Tibial nerve (tissue), 3 donors: Measurements from ENCODE around the gene ALK.

Source experiments
- CTCF ChIP-seq, 5 experiments: fragments of 200-600 bp in 3 of 5; fragments of 450-650 bp in 2 of 5; sonication (generic) in 3 of 5; IDR thresholded peaks; one replicate each; pipeline ENCODE4 v1.5.1; 2016 to 2019; ENCODE audit warnings: antibody characterized with exemption in 5 of 5, mild to moderate bottlenecking in 3 of 5, moderate library complexity in 2 of 5
- POLR2A ChIP-seq, 2 donors: fragments of 450-650 bp; IDR thresholded peaks; one replicate each; pipeline ENCODE4 v1.6.1; 2017; ENCODE audit warnings: antibody characterized with exemption in 2 of 2, mild to moderate bottlenecking in 2 of 2, moderate library complexity in 2 of 2

- TF ChIP-seq POLR2A (IDR thresholded peaks at IDR 0.05) (no peak), CTCF (IDR thresholded peaks at IDR 0.05) (no peak)
Measured at GRCh38 chr2:29278966-29279365, 642.4 kb downstream of the ALK start.
